Activated naive CD4-positive, alpha-beta T cell treated with anti-CD3 and anti-CD28 coated beads for 36 hours (primary cell): Measurements from ENCODE around the gene PARS2. TPM values are rescaled to one million over a fixed set of nuclear protein-coding genes. Genes with fewer than 3 reads are reported as not detected.

ENCODE experiments used
- CTCF ChIA-PET: fragments of 350-600 bp; sonication (Branson Sonifier 250); formaldehyde crosslinking; loops from one replicate; lab custom pipeline; 2021; ENCODE audit warnings: antibody characterized with exemption; lab: Charles Lee
- DNase-seq: peaks from one replicate; pipeline ENCODE4 v3.0.0-alpha.2; 2020
- H3K27ac Mint-ChIP-seq: one replicate; pipeline ENCODE4 v1.8.0; 2021; ENCODE audit warnings: mild to moderate bottlenecking, mixed read lengths
- H3K27me3 Mint-ChIP-seq: one replicate; pipeline ENCODE4 v1.8.0; 2021; ENCODE audit warnings: low read depth, mixed read lengths
- H3K36me3 Mint-ChIP-seq: one replicate; pipeline ENCODE4 v1.8.0; 2021; ENCODE audit warnings: low read depth, mixed read lengths
- H3K4me1 Mint-ChIP-seq: one replicate; pipeline ENCODE4 v1.8.0; 2021; ENCODE audit warnings: low read depth, mixed read lengths
- H3K4me3 Mint-ChIP-seq: one replicate; pipeline ENCODE4 v1.8.0; 2021; ENCODE audit warnings: mild to moderate bottlenecking, moderate library complexity, mixed read lengths
- H3K9me3 Mint-ChIP-seq: one replicate; pipeline ENCODE4 v1.8.0; 2021; ENCODE audit warnings: mixed read lengths
- intact Hi-C: fragments of 100-400 bp; cut with micrococcal nuclease; formaldehyde crosslinking; loops from one replicate; pipeline ENCODE4 v1.15.1; 2023
- total RNA-seq, 2 experiments: library from RNA; stranded (reverse); gene quantifications; one replicate each; pipeline ENCODE4 v1.2.3, GENCODE V29; 2021

The PARS2 gene
- total RNA-seq, 2 experiments from 2014 or later = 3.0 to 3.1 TPM

DNA sequence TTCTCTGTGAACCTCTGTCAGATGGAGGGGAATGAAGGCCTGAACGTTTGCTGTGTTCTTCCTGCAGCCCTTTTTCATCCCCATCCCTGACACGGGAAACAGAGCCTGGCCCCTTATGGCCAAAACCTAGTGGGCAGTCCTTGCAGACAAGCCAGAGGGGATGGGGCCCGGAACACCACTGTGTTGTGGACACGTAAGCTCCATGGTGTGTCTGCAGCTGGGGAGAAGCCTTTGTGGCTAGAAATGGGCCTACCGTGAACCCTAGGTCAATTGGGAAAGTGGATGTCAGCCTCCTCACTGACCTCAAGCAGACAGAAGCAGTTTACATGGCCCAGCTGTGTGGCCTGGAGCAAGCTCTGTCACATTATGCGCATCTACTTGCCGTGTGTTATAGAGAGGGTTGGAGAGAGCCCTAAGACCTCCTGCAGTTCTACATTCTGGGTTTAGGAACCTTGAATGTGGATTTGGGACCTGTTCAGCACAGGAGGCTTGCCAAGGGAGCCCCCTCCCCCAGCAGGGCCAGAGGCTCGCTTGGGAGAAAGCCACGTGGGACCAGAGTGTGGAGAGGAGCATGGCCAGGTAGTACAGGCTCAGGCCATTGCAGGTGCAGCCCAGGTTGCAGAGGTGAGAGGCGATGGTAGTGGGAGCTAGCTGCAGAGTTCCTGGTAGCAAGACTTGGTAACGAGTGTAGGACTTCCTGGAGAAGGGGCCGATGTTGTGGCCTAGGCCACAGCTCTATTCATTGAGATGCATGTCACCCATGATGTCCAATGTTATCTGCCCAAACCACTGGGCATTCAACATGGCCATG is 20.7 kb downstream of the PARS2 start:
- CTCF ChIA-PET = no interaction called here
- H3K36me3 Mint-ChIP-seq = peaks cover 16% of the 10 kb centered on the region
- no peak for DNase-seq
- no peak overlapping the region for H3K4me3 Mint-ChIP-seq
- H3K9me3 Mint-ChIP-seq = no peaks in the 10 kb centered on the region
- no peak overlapping the region for H3K27ac Mint-ChIP-seq
- intact Hi-C loops = no loop called here
- H3K4me1 Mint-ChIP-seq = no peaks in the 10 kb centered on the region
- no peaks in the 10 kb centered on the region for H3K27me3 Mint-ChIP-seq

- H3K27ac Mint-ChIP-seq = no peak overlapping the region
- H3K9me3 Mint-ChIP-seq = no peaks in the 10 kb centered on the region
- H3K4me3 Mint-ChIP-seq = no peak overlapping the region
- no peaks in the 10 kb centered on the region for H3K4me1 Mint-ChIP-seq
- no peaks in the 10 kb centered on the region for H3K27me3 Mint-ChIP-seq
- intact Hi-C loops = no loop called here
- CTCF ChIA-PET = no interaction called here
- DNase-seq = no peak
- H3K36me3 Mint-ChIP-seq = peaks cover 23% of the 10 kb centered on the region
These were observed 22.0 kb downstream of the PARS2 start for GRCh38 chr1:54742282-54742681.

- no peak overlapping the region for H3K4me3 Mint-ChIP-seq
- no peak overlapping the region for H3K27ac Mint-ChIP-seq
- H3K36me3 Mint-ChIP-seq = peaks cover 29% of the 10 kb centered on the region
- intact Hi-C loops = no loop called here
- no peak for DNase-seq
- CTCF ChIA-PET = no interaction called here
- H3K27me3 Mint-ChIP-seq = no peaks in the 10 kb centered on the region
- no peaks in the 10 kb centered on the region for H3K4me1 Mint-ChIP-seq
- H3K9me3 Mint-ChIP-seq = no peaks in the 10 kb centered on the region
These were observed 22.8 kb downstream of the PARS2 start for GRCh38 chr1:54741531-54741930.

DNA sequence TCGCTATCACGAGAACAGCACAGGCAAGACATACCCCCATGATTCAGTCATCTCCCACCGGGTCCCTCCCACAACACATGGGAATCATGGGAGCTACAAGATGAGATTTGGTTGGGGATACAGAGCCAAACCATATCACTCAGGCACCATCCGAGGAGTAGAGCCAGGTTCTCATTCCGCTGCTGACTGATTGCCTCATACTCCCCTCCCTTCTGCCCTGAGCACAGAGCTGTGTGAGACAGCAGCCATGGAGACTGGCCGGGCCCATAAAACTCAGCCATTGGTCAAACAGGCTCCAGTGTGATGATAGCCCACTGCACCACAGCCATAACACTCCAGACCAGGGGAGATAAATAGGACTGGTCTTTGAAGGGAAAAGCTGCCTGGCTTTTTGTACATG is 26.1 kb downstream of the PARS2 start:
- no peak overlapping the region for H3K27ac Mint-ChIP-seq
- H3K27me3 Mint-ChIP-seq = no peaks in the 10 kb centered on the region
- no peak for DNase-seq
- no peaks in the 10 kb centered on the region for H3K9me3 Mint-ChIP-seq
- CTCF ChIA-PET = no interaction called here
- H3K4me3 Mint-ChIP-seq = no peak overlapping the region
- intact Hi-C loops = no loop called here
- peaks cover 39% of the 10 kb centered on the region for H3K36me3 Mint-ChIP-seq
- no peaks in the 10 kb centered on the region for H3K4me1 Mint-ChIP-seq

GRCh38 chr1:54736685-54737084 is 27.6 kb downstream of the PARS2 start:
- CTCF ChIA-PET = no interaction called here
- intact Hi-C loops = no loop called here
- H3K36me3 Mint-ChIP-seq = peaks cover 36% of the 10 kb centered on the region

GRCh38 chr1:54728027-54728426 is 36.3 kb downstream of the PARS2 start:
- H3K27me3 Mint-ChIP-seq = no peaks in the 10 kb centered on the region
- peaks cover 49% of the 10 kb centered on the region for H3K36me3 Mint-ChIP-seq
- H3K4me1 Mint-ChIP-seq = no peaks in the 10 kb centered on the region
- no peak for DNase-seq
- intact Hi-C loops = no loop called here
- no peaks in the 10 kb centered on the region for H3K9me3 Mint-ChIP-seq
- no peak overlapping the region for H3K27ac Mint-ChIP-seq
- H3K4me3 Mint-ChIP-seq = no peak overlapping the region
- CTCF ChIA-PET = no interaction called here

More at GRCh38 chr1:54736685-54737084, 27.6 kb downstream of the PARS2 start:
- Mint-ChIP-seq H3K27ac (no peak overlapping the region), H3K4me3 (no peak overlapping the region), H3K4me1 (no peaks in the 10 kb centered on the region), H3K27me3 (no peaks in the 10 kb centered on the region), H3K9me3 (no peaks in the 10 kb centered on the region)
- no peak for DNase-seq

- Mint-ChIP-seq H3K27ac (no peak overlapping the region), H3K4me3 (no peak overlapping the region)
- no peak for DNase-seq
These were observed 39.6 kb downstream of the PARS2 start for GRCh38 chr1:54724771-54725170.

DNA sequence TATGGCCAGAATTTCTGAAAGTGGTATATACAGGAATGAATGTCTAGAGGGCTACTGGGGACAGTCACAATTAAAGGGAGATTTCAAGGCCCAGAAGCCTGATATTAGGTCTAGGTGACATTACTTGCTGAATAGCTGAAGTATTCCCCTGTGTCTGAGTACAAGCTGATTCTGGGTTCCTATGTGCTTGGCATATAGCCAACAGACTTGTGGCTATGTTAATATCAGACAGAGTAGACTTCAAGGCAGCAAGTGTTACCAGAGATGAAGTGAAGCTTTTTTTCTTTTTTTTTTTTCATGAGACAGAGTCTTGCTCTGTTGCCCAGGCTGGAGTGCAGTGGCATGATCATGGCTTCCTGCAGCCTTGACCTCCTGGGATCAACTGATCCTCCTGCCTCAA is 40.3 kb downstream of the PARS2 start:
- CTCF ChIA-PET = interaction anchor here (0.7 to 2.0 kb wide), 5 partner anchors 68 to 924 kb away, joined by 3 to 4 read pairs (median 4); no protein-coding TSS in a partner anchor
- Mint-ChIP-seq H3K36me3 (peaks cover 55% of the 10 kb centered on the region), H3K9me3 (no peaks in the 10 kb centered on the region), H3K4me1 (peaks cover 5% of the 10 kb centered on the region), H3K4me3 (no peak overlapping the region), H3K27ac (no peak overlapping the region), H3K27me3 (no peaks in the 10 kb centered on the region)
- intact Hi-C loops = no loop called here
- DNase-seq = no peak

More at GRCh38 chr1:54724771-54725170, 39.6 kb downstream of the PARS2 start:
- H3K27me3 Mint-ChIP-seq = no peaks in the 10 kb centered on the region
- no peaks in the 10 kb centered on the region for H3K4me1 Mint-ChIP-seq
- peaks cover 54% of the 10 kb centered on the region for H3K36me3 Mint-ChIP-seq
- CTCF ChIA-PET = interaction anchor here (0.7 to 2.0 kb wide), 4 partner anchors 67 to 349 kb away, joined by 3 to 4 read pairs (median 4); no protein-coding TSS in a partner anchor
- intact Hi-C loops = no loop called here
- H3K9me3 Mint-ChIP-seq = no peaks in the 10 kb centered on the region

- CTCF ChIA-PET = interaction anchor here (1.1 kb wide), 1 partner anchor 125 kb away, joined by 4 read pairs; no protein-coding TSS in a partner anchor
- no peak for DNase-seq
- Mint-ChIP-seq H3K4me3 (no peak overlapping the region), H3K9me3 (no peaks in the 10 kb centered on the region), H3K27ac (no peak overlapping the region), H3K4me1 (peaks cover 19% of the 10 kb centered on the region), H3K36me3 (peaks cover 56% of the 10 kb centered on the region), H3K27me3 (no peaks in the 10 kb centered on the region)
- intact Hi-C loops = no loop called here
These were observed 42.6 kb downstream of the PARS2 start for GRCh38 chr1:54721719-54722118.

GRCh38 chr1:54716299-54717047 is 47.9 kb downstream of the PARS2 start:
- peak overlapping the region; percentile 92 for H3K27ac Mint-ChIP-seq
- peaks cover 19% of the 10 kb centered on the region for H3K36me3 Mint-ChIP-seq
- H3K4me1 Mint-ChIP-seq = peaks cover 31% of the 10 kb centered on the region
- DNase-seq = no peak
- no peaks in the 10 kb centered on the region for H3K27me3 Mint-ChIP-seq
- H3K9me3 Mint-ChIP-seq = no peaks in the 10 kb centered on the region
- H3K4me3 Mint-ChIP-seq = peak overlapping the region; percentile 92
- CTCF ChIA-PET = interaction anchor here (0.6 to 1.2 kb wide), 2 partner anchors 85 to 93 kb away, joined by 3 read pairs; no protein-coding TSS in a partner anchor
- intact Hi-C loops = loop anchor here (1.0 to 10.0 kb wide), 6 partner anchors 83 to 1392 kb away; partner anchors contain the start of genes IFT25, LRP8, LRRC42 and SSBP3

DNA sequence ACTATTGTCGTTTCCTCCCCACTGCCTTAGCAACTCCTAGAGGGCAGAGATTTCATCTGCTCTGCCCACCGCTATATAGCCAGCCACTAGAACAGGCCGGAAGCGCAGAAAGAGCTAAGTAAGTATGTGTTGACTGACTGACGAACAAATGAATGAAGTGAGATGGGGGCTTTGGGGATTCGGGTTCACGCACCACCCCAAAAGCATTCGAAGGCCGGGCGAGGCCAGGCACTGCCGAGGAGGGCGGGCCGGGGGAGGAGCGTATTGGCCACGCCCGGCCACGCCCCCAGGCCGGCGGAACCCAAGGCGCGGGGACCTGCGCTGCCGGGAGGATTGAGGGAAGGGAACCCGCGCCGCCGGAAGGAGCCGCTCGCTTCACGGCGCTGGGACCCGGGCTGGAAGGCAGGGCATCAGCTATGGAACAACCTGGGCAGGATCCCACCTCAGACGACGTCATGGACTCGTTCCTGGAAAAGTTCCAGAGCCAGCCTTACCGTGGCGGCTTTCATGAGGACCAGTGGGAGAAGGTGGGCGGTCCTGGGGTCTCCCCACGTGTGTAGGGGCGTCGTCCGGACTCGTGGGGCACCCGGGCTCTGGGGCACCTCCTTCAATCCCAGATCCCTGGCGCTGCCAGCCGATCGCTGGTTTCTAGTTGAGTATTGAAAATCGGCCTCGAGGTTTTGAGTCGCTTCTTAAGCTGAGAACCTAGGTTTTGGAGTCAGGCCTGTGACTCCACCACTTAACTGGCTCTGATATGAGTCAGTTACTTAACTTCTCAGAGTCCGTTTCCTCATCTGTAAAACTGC is 48.6 kb downstream of the PARS2 start, which contains the start of gene TTC4:
Gene TTC4, plus strand, starts transcription at position 369 of the 806 bp plus-strand sequence. Its CDS starts 48 bp downstream, at position 417.
- Mint-ChIP-seq H3K27me3 (no peaks in the 10 kb centered on the region), H3K4me3 (peak within 1 kb of the TSS; percentile 92), H3K4me1 (peaks cover 31% of the 10 kb centered on the region), H3K36me3 (peaks cover 15% of the 10 kb centered on the region), H3K27ac (peak within 1 kb of the TSS; percentile 92), H3K9me3 (no peaks in the 10 kb centered on the region)
- DNase-seq = peak; percentile 84
- CTCF ChIA-PET = no interaction called here
- intact Hi-C loops = loop anchor here (1.0 to 10.0 kb wide), 11 partner anchors 43 to 1391 kb away; partner anchors contain the start of genes DHCR24, IFT25, LRP8 and LRRC42
